GM21447 (cell line): ENCODE measurements around the gene PNMA8C.
"Not testable (repeated sequence)": the region's sequence is repeated elsewhere in the genome, so short reads cannot be mapped to it uniquely, and the experiment has no call there.

ENCODE experiments used
- ATAC-seq: cut with Tn5 transposase; IDR thresholded peaks from one replicate; pipeline ENCODE4 v1.9.1; 2021; ENCODE audit not compliant: unreplicated experiment

The PNMA8C gene

DNA sequence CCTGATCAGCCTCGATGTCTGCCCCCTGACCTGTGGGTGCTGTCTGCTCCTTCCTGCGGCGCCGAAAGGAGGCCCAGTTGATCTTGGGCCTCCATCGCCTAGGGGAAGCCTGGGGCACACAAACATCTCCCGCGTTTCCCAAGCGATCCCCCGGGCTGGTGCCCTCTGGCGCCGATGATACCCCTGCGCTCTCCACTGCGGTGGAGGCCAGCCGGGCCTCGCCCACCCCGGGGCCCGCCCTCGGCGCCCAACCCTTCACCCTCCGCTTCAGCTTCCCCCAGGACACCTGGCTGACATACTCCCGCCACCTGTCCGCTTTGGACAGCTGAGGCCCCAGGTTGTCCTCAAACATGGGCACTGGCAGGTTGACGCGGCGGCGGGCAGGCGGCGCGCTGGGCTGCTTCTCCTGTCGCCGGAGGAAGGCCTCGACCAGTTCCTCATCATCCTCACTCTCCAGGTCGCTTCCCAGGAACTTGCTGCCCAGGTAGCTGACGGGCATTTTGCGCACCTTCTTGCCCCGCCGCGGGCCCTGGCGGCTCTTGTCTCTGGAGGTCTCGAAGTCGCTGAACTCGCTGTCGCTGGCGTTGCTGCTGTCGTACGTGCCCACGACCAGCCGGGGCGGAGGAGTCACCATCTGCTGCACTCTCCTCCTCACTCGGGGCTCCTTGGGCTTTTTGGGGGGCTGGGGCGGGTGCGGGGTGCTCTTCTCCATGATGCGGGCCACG lies 16.6 kb downstream of the PNMA8C start:
- ATAC-seq = no peak

DNA sequence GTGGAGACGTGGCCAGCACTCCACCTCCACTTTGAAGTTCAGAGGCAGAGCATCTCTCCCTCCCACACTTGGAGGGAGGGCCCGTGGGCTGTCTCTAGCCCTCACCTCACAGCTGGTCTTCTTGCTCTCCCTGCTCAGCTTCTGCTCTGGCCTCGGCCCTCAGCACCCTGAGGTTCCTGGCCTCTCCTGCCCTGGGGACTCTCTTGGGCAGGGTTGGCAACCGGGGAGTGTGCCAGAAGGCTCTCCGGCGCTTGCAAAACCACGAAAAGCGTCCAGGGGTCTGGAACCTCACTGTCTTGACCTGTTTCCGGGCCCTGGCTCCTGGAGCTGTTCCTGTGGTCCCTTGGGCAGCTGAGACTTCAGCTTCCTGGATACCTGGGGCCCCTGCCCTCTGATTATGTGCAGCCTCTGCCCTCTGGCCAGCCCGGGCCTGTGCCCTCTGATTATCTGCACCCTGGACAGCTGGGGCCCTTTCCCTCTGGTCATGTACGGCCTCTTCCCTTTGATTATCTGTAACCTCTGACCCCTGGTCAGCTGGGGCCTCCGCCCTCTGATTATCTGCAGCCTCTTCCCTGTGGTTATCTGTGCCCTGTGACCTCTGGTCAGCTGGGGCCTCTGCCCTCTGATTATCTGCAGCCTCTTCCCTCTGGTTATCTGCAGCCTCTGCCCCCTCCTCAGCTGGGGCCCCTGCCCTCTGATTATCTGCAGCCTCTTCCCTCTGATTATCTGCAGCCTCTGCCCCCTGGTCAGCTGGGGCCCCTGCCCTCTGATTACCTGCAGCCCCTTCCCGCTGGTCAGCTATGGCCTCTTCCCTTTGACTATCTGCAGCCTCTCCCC lies 17.4 kb downstream of the PNMA8C start:
- ATAC-seq = no peak

DNA sequence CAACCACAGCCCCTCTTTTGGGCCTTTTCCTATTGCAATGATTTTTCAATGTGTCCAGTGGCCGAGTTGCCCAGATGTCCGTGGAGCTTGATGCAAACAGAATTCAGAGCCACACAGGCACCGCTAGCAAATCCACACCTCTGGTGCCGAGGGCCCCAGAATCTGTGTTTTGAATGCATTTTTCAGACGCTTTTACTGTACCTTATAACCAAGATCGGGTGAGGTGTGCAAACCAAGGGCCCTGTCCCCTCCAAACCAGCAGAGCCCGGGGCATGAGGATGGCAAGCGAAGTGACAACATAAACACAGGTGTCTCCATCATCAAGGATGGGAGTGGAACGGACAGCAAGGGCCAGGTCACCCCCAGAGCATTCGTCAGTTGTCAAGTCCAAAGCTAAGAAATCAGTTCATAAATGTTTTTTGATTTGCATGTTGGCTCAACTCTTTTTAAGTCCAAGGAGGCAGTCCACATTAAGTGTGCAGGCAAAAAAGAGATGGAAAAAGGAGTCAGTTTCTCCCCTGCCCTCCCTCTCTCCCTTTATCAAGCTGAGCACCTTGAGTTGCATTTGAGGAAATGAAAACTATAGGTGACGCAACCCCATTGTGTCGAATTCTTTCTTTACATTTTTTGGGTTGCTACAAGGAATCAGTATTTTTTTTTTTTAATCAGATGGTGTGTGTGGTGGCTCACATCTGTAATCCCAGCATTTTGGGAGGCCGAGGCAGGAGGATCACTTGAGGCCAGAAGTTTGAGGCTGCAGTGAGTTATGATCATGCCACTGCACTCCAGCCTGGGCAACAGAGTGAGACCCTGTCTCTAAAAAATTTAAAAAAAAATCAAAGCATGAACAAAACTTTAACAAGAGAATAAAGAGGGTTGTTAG lies 18.3 kb downstream of the PNMA8C start:
- no peak for ATAC-seq

DNA sequence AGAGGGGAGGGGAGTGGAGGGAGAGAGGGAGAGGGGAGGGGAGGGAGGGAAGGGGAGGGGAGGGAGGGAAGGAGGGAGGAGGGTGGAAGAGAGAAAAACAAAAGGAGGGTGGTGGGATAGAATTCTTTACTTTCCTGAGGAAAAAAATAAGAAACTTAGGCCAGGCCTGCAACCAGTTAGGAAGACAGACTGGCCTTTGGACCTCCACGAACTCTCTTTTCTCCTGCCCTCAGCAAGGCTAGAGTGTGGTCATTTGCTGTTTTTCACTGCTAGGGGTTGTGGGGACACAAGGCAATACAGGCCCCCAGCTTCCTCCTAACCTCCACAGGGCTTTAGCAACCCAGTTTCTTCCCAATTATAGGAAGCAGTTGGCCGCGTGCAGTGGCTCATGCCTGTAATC lies 19.5 kb downstream of the PNMA8C start:
- ATAC-seq = no peak

DNA sequence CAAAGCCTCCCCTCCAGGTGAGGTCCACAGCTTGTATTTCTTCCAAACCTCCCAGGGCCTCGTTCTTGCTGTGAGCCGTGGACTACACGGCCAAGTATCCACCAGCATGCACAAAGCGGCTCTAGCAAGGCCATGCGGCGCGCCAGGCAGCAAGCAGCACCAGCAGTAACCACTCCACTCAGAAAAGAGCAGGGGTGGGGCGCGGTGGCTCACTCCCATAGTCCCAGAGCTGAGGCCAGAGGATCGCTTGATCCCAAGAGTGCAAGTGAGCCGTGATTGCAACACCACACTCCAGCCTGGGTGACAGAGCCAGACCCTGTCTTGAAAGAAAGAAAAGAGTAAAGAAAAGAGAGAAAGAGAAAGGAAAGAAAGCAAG lies 20.1 kb downstream of the PNMA8C start:
- no peak for ATAC-seq

DNA sequence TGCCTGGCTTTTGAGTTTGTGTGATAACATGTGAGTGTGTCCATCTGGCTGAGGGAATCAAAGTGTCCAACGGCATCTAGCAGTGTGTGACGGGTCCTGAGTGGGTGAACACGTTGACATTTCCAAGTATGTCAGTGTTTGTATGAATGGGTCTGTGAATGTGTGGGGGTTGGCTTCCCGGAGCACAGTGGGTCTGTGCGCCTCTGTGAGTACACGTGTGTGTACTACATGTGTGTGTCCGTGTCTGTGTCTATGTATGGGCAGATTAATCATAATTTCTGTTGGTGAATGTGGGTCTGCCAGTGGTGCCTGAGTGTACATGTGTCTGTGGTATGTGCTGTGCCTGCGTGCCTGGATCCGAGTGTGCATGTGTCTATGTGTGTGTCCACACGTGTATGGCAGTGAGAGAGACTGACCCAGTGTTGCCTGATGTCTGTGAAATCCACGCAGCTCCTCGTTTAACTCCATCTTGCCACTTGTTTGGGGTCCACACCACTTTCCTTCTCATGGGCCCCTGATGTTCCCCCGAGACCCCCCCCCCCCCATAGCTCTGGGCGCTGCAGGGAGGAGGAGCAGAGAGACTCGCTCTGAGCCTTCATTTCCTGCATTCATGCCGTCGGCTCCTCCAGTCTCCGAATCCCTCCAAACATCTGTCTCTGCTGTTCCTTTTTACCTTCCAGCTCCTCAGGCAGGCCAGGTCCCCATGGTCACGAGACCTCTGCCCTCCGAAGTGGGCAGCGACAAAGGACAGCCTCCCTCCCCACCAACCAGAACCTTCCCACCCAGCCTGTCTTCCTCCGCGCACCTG lies 20.7 kb downstream of the PNMA8C start:
- ATAC-seq = no peak

DNA sequence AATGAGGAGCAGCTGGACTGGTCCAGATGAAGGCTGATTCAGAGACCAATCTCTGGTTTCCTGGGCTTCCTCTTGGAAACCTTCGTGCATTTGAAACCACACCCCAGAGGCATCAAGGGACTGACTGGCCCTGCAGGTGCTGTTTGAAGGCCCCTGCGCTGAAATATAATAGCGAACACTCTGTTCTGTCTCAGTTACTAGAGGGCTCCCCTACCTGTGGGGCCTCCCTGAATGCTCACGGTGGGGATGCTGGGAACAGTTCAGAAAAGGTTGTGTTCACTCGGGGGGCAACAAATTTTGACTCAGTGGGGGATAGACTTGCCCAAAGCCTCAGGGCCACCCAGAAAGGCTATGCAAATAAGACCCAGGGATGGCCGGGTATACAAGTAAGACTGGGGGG lies 21.8 kb downstream of the PNMA8C start:
- no peak for ATAC-seq

DNA sequence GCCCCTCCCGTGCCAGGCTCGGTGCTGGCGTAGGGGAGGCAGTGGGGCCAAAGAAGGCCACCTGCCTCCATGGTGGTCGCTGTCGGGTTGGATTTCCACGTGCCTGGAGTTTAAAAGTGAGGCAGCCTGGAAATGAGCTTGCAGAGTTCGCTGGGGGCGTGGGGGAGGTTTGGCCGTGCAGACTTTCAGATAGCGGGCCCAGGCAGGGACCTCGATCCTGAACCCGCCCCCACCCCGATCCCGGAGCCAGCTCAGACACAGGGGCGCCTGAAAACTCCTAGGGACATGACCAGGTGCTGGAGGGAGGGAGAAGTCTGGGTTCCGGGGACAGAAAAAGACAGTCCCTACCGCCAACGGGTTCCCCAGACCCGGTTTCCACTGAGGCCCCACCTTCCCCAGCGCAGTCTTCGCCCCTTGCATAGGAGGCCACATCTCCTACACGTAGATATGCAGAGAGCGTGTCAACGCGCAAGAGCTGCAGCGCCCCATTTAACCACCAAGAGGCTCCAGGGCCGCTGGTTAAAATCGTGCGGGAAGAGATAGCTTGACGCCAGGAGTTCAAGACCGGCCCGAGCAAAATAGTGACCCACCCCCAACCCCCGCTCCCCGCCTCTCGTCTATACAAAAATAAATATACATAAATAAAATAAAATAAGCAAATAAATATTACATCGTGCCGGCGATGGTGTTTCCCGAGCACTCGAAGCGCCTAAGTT lies 23.8 kb downstream of the PNMA8C start:
- no peak for ATAC-seq

DNA sequence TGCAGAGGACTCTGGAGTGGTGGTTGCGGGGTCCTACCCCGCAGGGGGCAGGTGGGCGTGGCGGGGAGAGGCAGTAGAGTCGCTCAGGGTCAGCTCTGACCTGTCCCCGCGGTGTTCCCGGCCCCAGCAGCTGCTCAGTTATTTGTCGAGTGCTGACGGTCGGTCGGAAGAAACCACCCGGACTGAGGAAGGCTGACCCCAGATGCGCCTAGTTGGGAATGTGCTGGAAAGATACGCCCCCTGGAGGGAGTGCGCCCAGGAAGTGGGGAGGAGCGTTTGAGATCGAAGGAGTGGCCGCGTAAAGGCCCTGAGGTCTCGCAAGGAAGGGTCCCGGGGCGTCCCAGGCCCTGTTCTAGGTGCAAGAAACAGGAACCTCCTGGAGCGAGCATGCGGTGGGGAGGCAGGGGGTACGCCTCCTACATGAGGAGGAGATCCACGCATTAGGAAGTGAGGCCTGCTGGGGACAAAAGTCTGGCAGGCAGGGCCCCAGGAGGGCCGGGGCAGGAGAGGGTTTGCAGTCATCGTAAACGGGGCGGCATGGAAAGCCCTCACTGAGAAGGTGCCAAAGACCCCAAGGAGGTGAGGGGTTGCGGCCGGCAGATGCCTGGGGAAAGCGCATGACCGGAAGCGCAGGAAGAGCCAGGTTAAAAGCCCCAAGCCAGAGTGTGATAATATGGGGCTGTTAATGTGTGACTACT lies 24.5 kb downstream of the PNMA8C start:
- ATAC-seq = no peak

DNA sequence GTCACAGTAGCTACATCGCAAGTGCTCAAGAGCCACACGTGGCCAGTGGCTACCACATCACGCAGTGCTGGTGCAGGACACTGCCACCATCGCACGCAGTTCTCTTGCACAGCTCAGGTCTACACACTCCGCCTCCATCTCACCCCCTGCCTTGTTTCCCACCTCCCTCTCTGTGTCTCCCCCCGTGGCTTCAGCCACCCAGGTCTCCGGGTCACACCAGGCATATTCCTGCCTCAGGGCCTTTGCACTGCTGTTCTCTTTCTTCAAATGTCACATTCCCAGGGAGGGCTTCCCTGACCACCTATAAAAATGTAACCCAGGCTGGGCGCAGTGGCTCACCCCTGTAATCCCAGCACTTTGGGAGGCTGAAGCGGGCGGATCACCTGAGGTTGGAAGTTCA lies 26.0 kb downstream of the PNMA8C start:
- ATAC-seq = no peak

DNA sequence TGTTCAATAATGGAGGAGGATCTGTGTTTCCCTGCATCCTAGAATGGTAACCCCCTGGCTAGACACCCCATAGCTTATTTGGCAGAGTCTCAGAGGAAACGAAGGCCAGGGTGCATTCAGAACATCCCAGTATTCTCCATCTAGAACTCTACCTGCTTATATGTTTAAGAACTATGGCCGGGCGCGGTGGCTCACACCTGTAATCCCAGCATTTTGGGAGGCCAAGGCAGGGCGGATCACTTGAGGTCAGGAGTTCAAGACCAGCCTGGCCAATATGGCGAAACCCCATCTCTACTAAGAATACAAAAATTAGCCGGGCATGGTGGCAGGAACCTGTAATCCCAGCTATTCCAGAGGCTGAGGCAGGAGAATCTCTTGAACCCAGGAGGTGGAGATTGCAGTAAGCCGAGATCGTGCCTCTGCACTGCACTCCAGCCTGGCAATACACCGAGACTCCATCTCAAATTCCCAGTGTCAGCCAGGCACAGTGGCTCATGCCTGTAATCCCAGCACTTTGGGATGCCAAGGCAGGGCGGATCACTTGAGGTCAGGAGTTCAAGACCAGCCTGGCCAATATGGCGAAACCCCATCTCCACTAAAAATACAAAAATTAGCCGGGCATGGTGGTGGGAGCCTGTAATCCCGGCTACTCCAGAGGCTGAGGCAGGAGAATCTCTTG lies 30.8 kb downstream of the PNMA8C start:
- not testable (repeated sequence) for ATAC-seq

DNA sequence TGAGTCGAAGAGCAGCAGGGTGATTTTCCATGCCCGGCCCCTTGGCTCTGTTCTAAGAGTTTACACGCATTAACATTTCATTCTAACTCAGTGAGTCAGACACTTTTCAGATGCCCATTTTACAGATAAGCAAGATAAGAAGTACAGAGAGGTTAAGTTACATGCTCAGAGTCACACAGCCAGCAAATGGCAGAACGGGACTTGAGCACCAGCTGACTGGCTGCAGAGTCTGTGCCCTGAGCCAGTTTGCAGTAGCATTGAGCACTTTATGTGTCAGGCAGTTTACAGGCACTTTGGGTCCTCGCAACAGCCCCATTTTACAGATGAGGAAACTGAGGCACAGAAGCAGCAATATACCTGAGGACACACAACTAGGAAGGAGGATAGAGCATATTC lies 34.3 kb downstream of the PNMA8C start:
- ATAC-seq = no peak

DNA sequence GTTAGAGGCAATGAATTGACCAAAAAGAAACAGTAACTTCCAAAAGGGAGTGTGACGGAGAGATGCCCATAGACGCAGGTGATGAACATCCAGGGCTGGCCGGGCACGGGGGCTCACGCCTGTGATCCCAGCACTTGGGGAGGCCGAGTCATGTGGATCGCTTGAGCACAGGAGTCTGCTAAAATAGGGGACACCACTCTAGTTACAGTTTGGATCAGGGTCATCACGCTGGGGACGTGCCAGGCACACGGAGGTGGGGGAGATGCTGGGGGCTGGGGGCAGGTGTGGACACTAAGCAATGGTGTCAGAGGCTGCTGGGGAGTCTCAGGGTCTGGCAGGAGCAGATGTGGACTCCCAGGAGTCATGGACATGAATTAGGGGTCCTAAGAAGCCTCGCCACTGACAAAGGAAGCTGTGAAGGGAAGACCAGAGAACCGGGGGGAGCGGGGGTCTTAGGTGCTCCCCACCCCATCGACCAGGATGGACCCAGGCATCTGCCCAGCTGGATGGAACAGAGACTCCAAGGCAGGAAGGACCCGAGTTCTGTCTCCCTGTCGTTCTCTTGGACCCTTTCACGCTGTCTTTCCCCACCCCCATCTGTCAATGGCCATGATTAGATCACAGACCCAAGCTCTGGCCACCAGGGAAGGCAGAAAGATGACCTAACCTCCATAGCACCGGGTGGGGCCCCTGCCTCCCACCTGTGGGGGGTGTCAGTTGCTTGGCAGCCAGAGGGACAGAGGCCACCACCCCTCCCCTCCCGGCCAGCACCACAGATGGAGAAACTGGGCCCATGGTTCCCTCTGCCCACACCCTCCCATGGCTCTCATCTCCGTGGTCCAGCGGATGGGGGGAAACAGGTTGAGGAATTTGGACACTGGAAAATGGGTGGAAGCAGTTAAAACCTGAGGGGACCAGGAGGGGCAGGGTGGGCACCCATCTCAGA lies 35.0 kb downstream of the PNMA8C start:
- ATAC-seq = no peak

DNA sequence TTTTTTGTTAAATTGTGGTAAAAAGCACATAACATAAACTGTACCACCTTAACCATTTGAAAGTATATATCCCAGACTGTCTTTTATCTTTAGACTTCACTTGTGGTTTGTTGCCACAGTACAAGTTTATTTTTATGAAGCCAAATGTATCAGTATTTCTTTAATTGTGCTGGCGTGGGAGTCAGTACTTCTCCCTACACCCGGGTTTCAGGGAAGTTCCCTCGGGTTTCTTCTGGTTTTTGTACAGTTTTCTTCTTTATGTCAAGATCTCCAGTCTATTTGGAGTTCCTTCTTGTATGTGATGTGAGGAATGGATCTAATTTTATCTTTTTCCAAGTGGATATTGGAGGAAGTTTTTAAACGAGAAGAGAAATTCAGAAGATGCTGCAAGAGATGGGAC lies 35.9 kb downstream of the PNMA8C start:
- ATAC-seq = no peak

DNA sequence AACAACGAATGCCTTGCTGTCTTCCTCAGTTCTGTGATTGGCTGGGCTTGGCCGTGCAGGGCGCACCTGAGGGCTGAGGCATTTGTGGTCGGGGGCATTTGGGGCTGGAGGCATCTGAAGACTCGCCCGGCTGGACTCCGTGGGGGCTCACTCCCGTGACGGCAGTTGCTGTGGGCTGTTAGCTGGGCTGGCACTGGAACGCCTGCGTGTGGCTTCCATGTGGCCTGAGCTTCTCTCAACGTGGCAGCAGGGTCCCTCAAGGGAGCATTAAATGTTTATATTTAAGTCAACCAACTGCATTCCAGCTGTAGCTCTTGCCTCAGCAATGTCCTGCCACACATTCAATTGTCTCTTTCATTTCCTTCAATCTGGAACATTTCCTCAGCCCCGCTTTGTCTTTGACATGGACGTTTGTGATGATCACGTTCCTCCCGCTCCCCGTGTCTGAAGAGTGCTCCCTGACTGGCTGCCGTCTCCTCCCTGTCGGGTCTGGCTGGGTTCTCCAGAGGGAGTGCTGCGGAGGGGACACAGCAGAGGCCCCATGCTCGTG lies 36.4 kb downstream of the PNMA8C start:
- no peak for ATAC-seq

DNA sequence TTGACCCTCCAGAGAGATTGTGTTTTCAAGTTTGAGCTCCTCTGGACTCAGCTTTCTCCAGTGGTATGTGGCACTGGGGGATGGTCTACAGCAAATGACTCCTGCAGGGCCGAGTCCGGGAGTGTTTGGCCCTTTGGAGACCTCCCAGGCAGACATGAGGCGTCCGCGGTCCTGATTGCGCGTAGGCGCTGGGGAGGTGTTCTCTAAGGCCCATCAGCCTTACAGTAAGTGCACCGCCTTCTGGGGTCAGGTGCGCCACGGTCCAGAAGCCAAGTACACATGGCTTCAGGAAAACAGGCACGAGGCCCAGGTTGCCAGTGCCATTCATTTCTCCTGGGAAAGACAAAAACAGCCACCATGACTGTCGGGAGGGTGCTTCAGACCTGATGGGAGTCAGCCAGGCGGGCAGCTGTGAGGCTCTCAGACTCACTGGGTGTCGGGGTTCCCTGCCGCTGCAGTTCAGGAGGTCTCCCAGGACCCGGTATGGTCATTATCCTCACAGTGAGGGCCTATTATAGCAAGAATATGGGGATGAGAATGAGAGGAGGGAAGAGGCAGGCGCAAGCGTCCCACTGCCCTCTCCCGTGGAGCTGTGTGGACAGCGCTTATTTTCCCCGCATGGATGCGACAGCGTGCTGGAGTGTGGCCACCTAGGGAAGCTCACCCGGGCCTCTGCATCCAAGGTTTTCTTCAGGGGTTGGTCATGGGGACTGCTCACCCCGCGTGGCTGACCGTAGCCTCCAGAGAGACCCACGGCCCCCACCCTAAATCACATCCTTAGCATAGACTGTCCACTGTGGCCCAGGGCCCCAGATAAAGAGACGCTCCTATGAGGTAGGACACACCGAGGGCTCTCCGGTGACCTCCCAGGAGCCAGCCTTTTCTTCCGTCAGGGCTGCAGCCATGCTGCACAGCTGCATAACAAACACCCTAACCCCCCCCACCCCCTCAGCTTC lies 37.2 kb downstream of the PNMA8C start:
- ATAC-seq = no peak
